H9 (cell line): ENCODE results near the gene TCF15. TPM values are rescaled to one million over a fixed set of nuclear protein-coding genes. Genes with fewer than 3 reads are reported as not detected.

ENCODE experiments used
- DNase-seq: peaks from one replicate; pipeline ENCODE4 v3.0.0-alpha.2; 2017
- H2AFZ ChIP-seq: one replicate; pipeline ENCODE4 v1.6.1; 2013; ENCODE audit warnings: mild to moderate bottlenecking, low read length, control low read depth, moderate library complexity
- H2AK5ac ChIP-seq: 2 replicates; pipeline ENCODE4 v1.6.1; 2013; ENCODE audit warnings: low read length, control low read depth, mixed read lengths; ENCODE audit not compliant: insufficient read length
- H2BK120ac ChIP-seq: one replicate; pipeline ENCODE4 v1.6.1; 2013; ENCODE audit warnings: low read depth, mild to moderate bottlenecking, low read length, control low read depth, inconsistent platforms; ENCODE audit not compliant: poor library complexity, severe bottlenecking
- H2BK12ac ChIP-seq: 2 replicates; pipeline ENCODE4 v1.6.1; 2013; ENCODE audit warnings: low read length, control low read depth, mixed read lengths, low read depth; ENCODE audit not compliant: insufficient read length
- H2BK15ac ChIP-seq: 2 replicates; pipeline ENCODE4 v1.6.1; 2013; ENCODE audit warnings: low read depth, low read length, control low read depth
- H2BK20ac ChIP-seq: one replicate; pipeline ENCODE4 v1.6.1; 2013; ENCODE audit warnings: low read depth, mild to moderate bottlenecking, low read length, control low read depth, inconsistent platforms; ENCODE audit not compliant: poor library complexity, severe bottlenecking
- H2BK5ac ChIP-seq: 2 replicates; pipeline ENCODE4 v1.6.1; 2013; ENCODE audit warnings: low read length, control low read depth, mixed read lengths; ENCODE audit not compliant: insufficient read length
- H3K14ac ChIP-seq: 2 replicates; pipeline ENCODE4 v1.6.1; 2013; ENCODE audit warnings: low read length, control low read depth; ENCODE audit not compliant: insufficient read depth
- H3K18ac ChIP-seq: 2 replicates; pipeline ENCODE4 v1.6.1; 2013; ENCODE audit warnings: low read depth, mild to moderate bottlenecking, mixed read lengths, low read length, control low read depth; ENCODE audit not compliant: insufficient read length
- H3K23ac ChIP-seq: 2 replicates; pipeline ENCODE4 v1.6.1; 2013; ENCODE audit warnings: low read length, control low read depth, mixed read lengths, low read depth; ENCODE audit not compliant: insufficient read length
- H3K23me2 ChIP-seq: 2 replicates; pipeline ENCODE4 v1.6.1; 2013; ENCODE audit warnings: low read depth, mild to moderate bottlenecking, mixed read lengths, low read length, control low read depth; ENCODE audit not compliant: insufficient read length, poor library complexity, severe bottlenecking
- H3K27ac ChIP-seq: 2 replicates; pipeline ENCODE4 v1.5.1; 2013; ENCODE audit warnings: low read length, control low read depth, mixed read lengths, low read depth; ENCODE audit not compliant: insufficient read length
- H3K27me3 ChIP-seq: 2 replicates; pipeline ENCODE4 v1.6.1; 2013; ENCODE audit warnings: low read length, control low read depth, inconsistent platforms; ENCODE audit not compliant: insufficient read depth
- H3K4ac ChIP-seq: 2 replicates; pipeline ENCODE4 v1.6.1; 2013; ENCODE audit warnings: low read depth, mild to moderate bottlenecking, control low read depth, inconsistent platforms, low read length, moderate library complexity
- H3K4me1 ChIP-seq: 2 replicates; pipeline ENCODE4 v1.6.1; 2013; ENCODE audit warnings: low read length, control low read depth, inconsistent platforms; ENCODE audit not compliant: insufficient read depth
- H3K4me2 ChIP-seq: 2 replicates; pipeline ENCODE4 v1.6.1; 2013; ENCODE audit warnings: low read length, control low read depth, mixed read lengths; ENCODE audit not compliant: insufficient read length, insufficient read depth
- H3K56ac ChIP-seq: 2 replicates; pipeline ENCODE4 v1.6.1; 2013; ENCODE audit warnings: low read depth, mild to moderate bottlenecking, mixed read lengths, low read length, control low read depth; ENCODE audit not compliant: insufficient read length
- H3K79me1 ChIP-seq: 2 replicates; pipeline ENCODE4 v1.6.1; 2013; ENCODE audit warnings: low read depth, mild to moderate bottlenecking, moderate library complexity, low read length, control low read depth, inconsistent platforms; ENCODE audit not compliant: insufficient read depth, poor library complexity, severe bottlenecking
- H3K79me2 ChIP-seq: 2 replicates; pipeline ENCODE4 v1.6.1; 2013; ENCODE audit warnings: low read length, control low read depth, inconsistent platforms; ENCODE audit not compliant: insufficient read depth
- H3K9ac ChIP-seq: 2 replicates; pipeline ENCODE4 v1.6.1; 2013; ENCODE audit warnings: low read length, control low read depth, mixed read lengths; ENCODE audit not compliant: insufficient read length; ENCODE audit errors: extremely low read depth
- H3K9me3 ChIP-seq: one replicate; pipeline ENCODE4 v1.6.1; 2013; ENCODE audit warnings: low read depth, low read length, inconsistent platforms; ENCODE audit not compliant: control insufficient read depth
- H3T11ph ChIP-seq: one replicate; pipeline ENCODE4 v1.6.1; 2013; ENCODE audit warnings: mild to moderate bottlenecking, low read length, control low read depth, inconsistent platforms
- H4K20me1 ChIP-seq: one replicate; pipeline ENCODE4 v1.6.1; 2013; ENCODE audit not compliant: control insufficient read depth, insufficient read length, insufficient read depth
- H4K5ac ChIP-seq: 2 replicates; pipeline ENCODE4 v1.6.1; 2013; ENCODE audit warnings: low read depth, mild to moderate bottlenecking, mixed read lengths, low read length, control low read depth; ENCODE audit not compliant: insufficient read length
- H4K8ac ChIP-seq: replicated peaks from 2 replicates; pipeline ENCODE4 v1.6.1; 2013; ENCODE audit warnings: low read length, control low read depth, mixed read lengths, low read depth; ENCODE audit not compliant: insufficient read length
- H4K91ac ChIP-seq: 2 replicates; pipeline ENCODE4 v1.6.1; 2013; ENCODE audit warnings: low read depth, mild to moderate bottlenecking, moderate library complexity, mixed read lengths, low read length, control low read depth; ENCODE audit not compliant: insufficient read length
- H3K27ac Mint-ChIP-seq, 3 experiments: 2 replicates in 2 of 3; 3 replicates in 1 of 3; pipeline ENCODE4 v1.8.0; 2020 to 2021; ENCODE audit warnings: mixed read lengths in 3 of 3, mild to moderate bottlenecking in 1 of 3, moderate library complexity in 1 of 3
- H3K27me3 Mint-ChIP-seq: 2 replicates; pipeline ENCODE4 v1.8.0; 2021; ENCODE audit warnings: low read depth, mild to moderate bottlenecking, moderate library complexity, mixed read lengths
- H3K36me3 Mint-ChIP-seq, 3 experiments: 2 replicates in 2 of 3; 3 replicates in 1 of 3; pipeline ENCODE4 v1.8.0; 2020 to 2021; ENCODE audit warnings: low read depth in 3 of 3, mixed read lengths in 3 of 3; ENCODE audit not compliant: insufficient read depth in 1 of 3
- H3K4me1 Mint-ChIP-seq, 2 experiments: 2 replicates each; pipeline ENCODE4 v1.8.0; 2020; ENCODE audit warnings: mixed read lengths in 2 of 2
- H3K4me3 Mint-ChIP-seq, 2 experiments: 2 replicates in 1 of 2; 3 replicates in 1 of 2; pipeline ENCODE4 v1.8.0; 2020 to 2021; ENCODE audit warnings: mild to moderate bottlenecking in 2 of 2, mixed read lengths in 2 of 2, moderate library complexity in 1 of 2
- H3K9me3 Mint-ChIP-seq, 2 experiments: 2 replicates in 1 of 2; 3 replicates in 1 of 2; pipeline ENCODE4 v1.8.0; 2020; ENCODE audit warnings: mild to moderate bottlenecking in 2 of 2, mixed read lengths in 2 of 2, moderate library complexity in 1 of 2
- WGBS: extraction: QIAGEN DNeasy Blood & Tissue Kit; methylation state at CpG from one replicate; pipeline ENCODE4 v1.1.7; 2013; ENCODE audit warnings: missing lambda C conversion rate, low lambda C conversion rate, mixed read lengths; ENCODE audit not compliant: insufficient read length; ENCODE audit errors: extremely low coverage; 5-methylcytosine and 5-hydroxymethylcytosine counted together
- total RNA-seq: library from RNA; stranded (reverse); gene quantifications from 2 replicates; pipeline ENCODE4 v1.2.1, GENCODE V29; 2021
- TF ChIP-seq, protein P1 (sequence below): fragments of 200-600 bp; sonication (generic); conservative IDR thresholded peaks from 3 replicates; pipeline ENCODE4 v1.8.0; 2021; ENCODE audit warnings: antibody characterized with exemption, mild to moderate bottlenecking

Gene TCF15
- total RNA-seq, 1 experiment from 2014 or later, result 2.0 TPM

DNA sequence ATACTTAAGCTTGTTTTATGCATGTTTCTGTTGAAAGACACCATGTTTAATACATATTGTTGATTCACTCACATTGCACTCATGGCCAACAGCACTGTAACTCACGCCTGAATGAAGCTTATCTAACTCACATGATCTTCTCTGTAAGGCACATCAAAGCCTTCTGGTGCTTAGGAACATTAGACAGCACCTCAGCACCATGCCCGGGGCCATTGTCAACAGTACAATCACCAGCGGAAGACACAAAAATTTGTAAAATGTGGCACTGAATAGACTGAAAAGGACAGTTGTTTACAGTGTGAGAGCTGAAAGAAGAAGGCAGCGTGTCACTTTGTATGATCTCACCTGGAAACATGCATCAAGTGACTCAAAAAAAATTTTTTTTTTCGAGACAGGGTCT is 8.9 kb upstream of the TCF15 start:
- Histone ChIP-seq H3K27me3 (no peaks in the 10 kb centered on the region), H2BK12ac (no peak overlapping the region), H4K8ac (no peak overlapping the region), H4K5ac (no peak overlapping the region), H2BK5ac (no peak overlapping the region), H3T11ph (no peak overlapping the region), H3K9me3 (peaks cover 4% of the 10 kb centered on the region), H3K79me2 (no peaks in the 10 kb centered on the region), H2BK15ac (no peak overlapping the region), H3K18ac (no peak overlapping the region), H3K4me2 (no peak overlapping the region), H3K4ac (no peak overlapping the region), H3K4me1 (0 out of 2 replicates have a peak, but pooled peaks cover 5% of the 10 kb centered on the region), H2AFZ (no peak overlapping the region), H3K9ac (no peak overlapping the region), H2AK5ac (no peak overlapping the region), H3K23ac (no peak overlapping the region), H2BK20ac (no peak overlapping the region), H3K14ac (no peak overlapping the region), H4K91ac (no peak overlapping the region), H3K23me2 (no peaks in the 10 kb centered on the region), H2BK120ac (no peak overlapping the region), H3K27ac (no peak overlapping the region), H3K56ac (no peak overlapping the region), H3K79me1 (no peaks in the 10 kb centered on the region), H4K20me1 (no peaks in the 10 kb centered on the region)
- Mint-ChIP-seq H3K27me3 (peaks cover 16% of the 10 kb centered on the region), H3K4me1 (peaks cover 13 to 22% of the 10 kb centered on the region in 2 experiments), H3K36me3 (peaks cover 0 to 5% (median 0%) of the 10 kb centered on the region in 3 experiments; a peak in 2 of 7 replicates), H3K27ac (no peak overlapping the region), H3K9me3 (peaks cover 6 to 7% of the 10 kb centered on the region in 2 experiments), H3K4me3 (no peak overlapping the region)
- WGBS, result no CpG with 5 or more reads among the region's 5 CpGs
- TF ChIP-seq, protein P1, sequence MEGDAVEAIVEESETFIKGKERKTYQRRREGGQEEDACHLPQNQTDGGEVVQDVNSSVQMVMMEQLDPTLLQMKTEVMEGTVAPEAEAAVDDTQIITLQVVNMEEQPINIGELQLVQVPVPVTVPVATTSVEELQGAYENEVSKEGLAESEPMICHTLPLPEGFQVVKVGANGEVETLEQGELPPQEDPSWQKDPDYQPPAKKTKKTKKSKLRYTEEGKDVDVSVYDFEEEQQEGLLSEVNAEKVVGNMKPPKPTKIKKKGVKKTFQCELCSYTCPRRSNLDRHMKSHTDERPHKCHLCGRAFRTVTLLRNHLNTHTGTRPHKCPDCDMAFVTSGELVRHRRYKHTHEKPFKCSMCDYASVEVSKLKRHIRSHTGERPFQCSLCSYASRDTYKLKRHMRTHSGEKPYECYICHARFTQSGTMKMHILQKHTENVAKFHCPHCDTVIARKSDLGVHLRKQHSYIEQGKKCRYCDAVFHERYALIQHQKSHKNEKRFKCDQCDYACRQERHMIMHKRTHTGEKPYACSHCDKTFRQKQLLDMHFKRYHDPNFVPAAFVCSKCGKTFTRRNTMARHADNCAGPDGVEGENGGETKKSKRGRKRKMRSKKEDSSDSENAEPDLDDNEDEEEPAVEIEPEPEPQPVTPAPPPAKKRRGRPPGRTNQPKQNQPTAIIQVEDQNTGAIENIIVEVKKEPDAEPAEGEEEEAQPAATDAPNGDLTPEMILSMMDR, result no peak
- no peak for DNase-seq
